Omental fat pad (tissue), 4 donors: ENCODE data around the gene EFNA4. TPM values are rescaled to one million over a fixed set of nuclear protein-coding genes. Genes with fewer than 3 reads are reported as not detected.

ENCODE experiments used
- ATAC-seq: fragments of 150-250 bp; one replicate; pipeline ENCODE4 v1.9.1; 2016; ENCODE audit warnings: mild to moderate bottlenecking, moderate library complexity; ENCODE audit not compliant: low FRiP score
- DNase-seq: peaks from one replicate; pipeline ENCODE4 v3.0.0-alpha.2; 2019; ENCODE audit warnings: low spot score
- CTCF ChIP-seq, 3 donors: fragments of 450-650 bp; IDR thresholded peaks; one replicate each; pipeline ENCODE4 v1.5.1; 2016 to 2017; ENCODE audit warnings: antibody characterized with exemption in 3 of 3, mild to moderate bottlenecking in 3 of 3, moderate library complexity in 2 of 3
- total RNA-seq, 4 donors: library from RNA; depleted of rRNA; stranded (reverse); fragments of >200 nt; gene quantifications; one replicate each; pipeline ENCODE4 v1.1.0, GENCODE V29; 2016

EFNA4 gene
- total RNA-seq, 4 donors from 2014 or later = 1.7 to 5.0 (median 4.4) TPM

DNA sequence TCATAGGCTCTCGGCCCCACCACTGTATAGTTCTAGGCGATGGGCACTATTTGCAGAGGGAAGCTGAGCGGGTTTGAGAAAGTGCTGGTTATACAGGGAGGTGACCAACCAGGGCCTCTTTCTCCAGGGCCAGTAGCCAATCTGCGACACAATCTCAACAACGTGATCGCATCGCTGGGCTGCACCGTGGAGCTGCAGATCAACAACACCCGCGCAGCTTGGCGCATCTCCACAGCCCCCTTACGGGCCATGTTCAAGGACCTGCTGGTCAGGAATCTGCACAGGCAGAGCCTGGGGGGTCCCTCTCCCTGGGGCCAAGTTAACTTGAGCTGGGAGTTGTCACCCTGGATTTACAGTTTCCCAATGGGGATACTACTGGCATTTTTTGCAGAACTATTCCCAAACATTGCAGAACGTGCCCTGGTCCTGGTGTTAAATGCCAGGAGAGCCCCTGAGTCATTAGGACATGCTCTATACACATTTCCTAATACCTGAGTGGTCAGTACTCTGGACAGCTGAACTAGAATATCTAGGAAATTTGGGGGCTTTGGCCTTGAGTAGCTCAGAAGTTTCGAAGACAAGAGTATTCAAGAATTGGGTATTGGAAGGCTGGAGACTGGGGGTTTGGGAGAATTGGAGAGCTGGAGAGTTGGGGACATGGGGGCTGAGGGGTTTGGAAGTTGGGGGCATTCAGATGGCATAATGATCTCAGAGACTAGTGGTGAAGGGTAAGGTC, 23.0 kb upstream of the EFNA4 start:
- ATAC-seq = no peak
- no peak for DNase-seq
- TF ChIP-seq CTCF (IDR thresholded peaks at IDR 0.05) = no peak

DNA sequence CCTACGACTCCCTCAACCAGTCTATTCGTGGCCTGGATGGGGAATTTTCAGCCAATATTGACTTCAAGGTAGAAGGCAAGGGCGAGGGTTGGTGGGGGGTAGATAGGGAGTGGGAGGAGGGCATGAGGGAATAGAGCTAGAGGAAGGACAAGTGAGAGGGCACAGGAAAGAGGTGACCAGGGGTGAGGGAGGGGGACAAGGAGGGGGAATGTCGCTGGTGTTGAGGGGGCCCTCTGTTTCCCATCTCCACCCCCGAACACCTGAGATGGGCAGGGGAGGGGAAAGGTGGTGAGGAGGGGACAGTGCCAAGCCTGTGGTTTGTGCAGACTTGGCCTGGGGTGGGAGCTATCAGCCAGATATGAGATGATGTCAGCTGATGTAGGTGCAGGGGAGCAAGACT, 20.8 kb upstream of the EFNA4 start:
- ATAC-seq = no peak
- no peak for TF ChIP-seq CTCF (IDR thresholded peaks at IDR 0.05)
- DNase-seq = no peak

- no peak for ATAC-seq
- no peak for TF ChIP-seq CTCF (IDR thresholded peaks at IDR 0.05)
- DNase-seq = no peak
Measured at GRCh38 chr1:155043301-155043702, 20.2 kb upstream of the EFNA4 start.

DNA sequence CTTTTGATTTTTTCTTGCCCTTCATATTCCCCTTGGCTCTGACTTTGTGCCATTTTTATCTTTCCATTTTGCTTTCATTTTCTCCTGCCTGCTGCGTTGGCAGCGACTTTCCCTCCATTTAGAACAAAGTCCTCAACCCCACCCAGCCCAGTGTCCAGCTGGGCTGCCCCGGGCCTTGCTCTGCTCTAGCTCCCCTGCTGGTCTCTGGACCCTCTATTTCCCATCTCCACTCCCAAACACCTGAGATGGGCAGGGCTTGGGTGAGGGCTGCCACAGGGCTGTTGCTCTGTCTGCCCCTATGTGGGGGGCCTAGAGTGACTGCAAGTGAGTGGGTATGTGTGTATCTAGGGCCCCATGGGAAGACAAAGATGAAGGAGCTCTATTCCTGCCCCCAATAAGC, 19.7 kb upstream of the EFNA4 start:
- TF ChIP-seq CTCF (IDR thresholded peaks at IDR 0.05) = no peak
- ATAC-seq (no peak), DNase-seq (no peak)

DNA sequence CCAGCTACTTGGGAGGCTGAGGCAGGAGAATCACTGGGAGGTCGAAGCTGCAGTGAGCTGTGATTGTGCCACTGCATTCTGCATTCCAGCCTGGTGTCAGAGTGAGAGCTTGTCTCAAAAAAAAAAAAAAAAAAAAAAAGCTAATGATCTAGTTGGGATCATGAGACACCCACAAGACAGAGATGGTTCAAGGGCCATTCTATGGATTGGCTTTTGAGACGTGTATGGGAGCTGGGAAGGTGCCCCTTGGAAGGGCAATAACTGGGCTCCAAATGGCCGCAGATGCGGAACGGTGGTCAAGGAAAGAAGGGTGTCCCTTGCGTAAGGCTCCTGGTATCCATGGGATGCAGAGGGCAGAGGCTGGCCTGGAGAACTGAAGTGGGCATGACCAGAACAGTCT, 19.2 kb upstream of the EFNA4 start:
- no peak for TF ChIP-seq CTCF (IDR thresholded peaks at IDR 0.05)
- no peak for ATAC-seq
- no peak for DNase-seq

GRCh38 chr1:155044812-155045657, 18.5 kb upstream of the EFNA4 start:
- DNase-seq (no peak), ATAC-seq (peak; percentile 93)
- TF ChIP-seq CTCF (IDR thresholded peaks at IDR 0.05) = peak in 1 of 3 donors; percentile 39
